ENCODE measurements around the gene SGO2.
"Not testable (repeated sequence)": the region's sequence is repeated elsewhere in the genome, so short reads cannot be mapped to it uniquely, and the experiment has no call there.

The SGO2 gene

GRCh38 chr2:200523158-200523557, 2.8 kb upstream of the SGO2 start:
- DNase-seq = no peak

- DNase-seq = no peak
Measured at GRCh38 chr2:200523604-200524003, 2.4 kb upstream of the SGO2 start.

GRCh38 chr2:200525066-200525465, 941 bp upstream of the SGO2 start:
- DNase-seq = no peak

- no peak for DNase-seq
Measured at GRCh38 chr2:200525551-200525881, 491 bp upstream of the SGO2 start.

- DNase-seq = no peak
Measured at GRCh38 chr2:200528228-200528627, 2.2 kb downstream of the SGO2 start.

GRCh38 chr2:200533754-200534153, 7.7 kb downstream of the SGO2 start:
- no peak for DNase-seq

- DNase-seq = no peak
Measured at GRCh38 chr2:200534572-200534971, 8.6 kb downstream of the SGO2 start.

GRCh38 chr2:200538139-200538538, 12.1 kb downstream of the SGO2 start:
- no peak for DNase-seq

- no peak for DNase-seq
Measured at GRCh38 chr2:200540793-200541192, 14.8 kb downstream of the SGO2 start.

GRCh38 chr2:200566596-200566995, 40.6 kb downstream of the SGO2 start:
- DNase-seq = not testable (repeated sequence)

- DNase-seq = no peak
Measured at GRCh38 chr2:200567932-200568331, 41.9 kb downstream of the SGO2 start.

- no peak for DNase-seq
Measured at GRCh38 chr2:200575957-200576356, 50.0 kb downstream of the SGO2 start.

- no peak for DNase-seq
Measured at GRCh38 chr2:200577027-200577426, 51.0 kb downstream of the SGO2 start.

- no peak for DNase-seq
Measured at GRCh38 chr2:200578778-200579177, 52.8 kb downstream of the SGO2 start.

GRCh38 chr2:200584639-200585038, 58.6 kb downstream of the SGO2 start:
- DNase-seq = no peak

- DNase-seq = no peak
Measured at GRCh38 chr2:200585340-200585729, 59.3 kb downstream of the SGO2 start.

- peak; percentile 78 for DNase-seq
Measured at GRCh38 chr2:200585730-200586643, 60.0 kb downstream of the SGO2 start, which contains the start of gene AOX1. AOX1 (plus strand) TSS chr2:200586014; CDS start chr2:200586109, 95 bp downstream.

GRCh38 chr2:200586644-200586975, 60.6 kb downstream of the SGO2 start:
- DNase-seq = no peak

- no peak for DNase-seq
Measured at GRCh38 chr2:200587007-200587616, 61.1 kb downstream of the SGO2 start.

- no peak for DNase-seq
Measured at GRCh38 chr2:200588076-200588678, 62.2 kb downstream of the SGO2 start.

- no peak for DNase-seq
Measured at GRCh38 chr2:200590090-200590489, 64.1 kb downstream of the SGO2 start.

GRCh38 chr2:200591308-200591707, 65.3 kb downstream of the SGO2 start:
- DNase-seq = no peak

GRCh38 chr2:200592406-200593075, 66.5 kb downstream of the SGO2 start:
- no peak for DNase-seq

- DNase-seq = no peak
Measured at GRCh38 chr2:200593905-200594304, 67.9 kb downstream of the SGO2 start.
